AG04449 (cell line): Measurements from ENCODE around the gene PLA2G4B.

Experiments
- CTCF ChIA-PET: fragments of 350-600 bp; formaldehyde crosslinking; extraction: SDS; loops from one replicate; lab custom pipeline; 2021; ENCODE audit warnings: antibody characterized with exemption; lab: Yijun Ruan, JAX
- POLR2A ChIA-PET: fragments of 400-600, 350-600 bp; formaldehyde crosslinking; extraction: SDS; loops from one replicate; lab custom pipeline; 2020; ENCODE audit warnings: antibody characterized with exemption, inconsistent platforms; lab: Yijun Ruan, JAX
- DNase-seq: peaks from one replicate; pipeline ENCODE4 v3.0.0-alpha.2; 2010; ENCODE audit warnings: low read depth, low spot score
- H3K4me3 ChIP-seq: 2 replicates; pipeline ENCODE4 v1.5.1; 2011; ENCODE audit warnings: low read depth, mild to moderate bottlenecking, control low read depth, low read length
- CTCF ChIP-seq: IDR thresholded peaks from one replicate; pipeline ENCODE4 v1.5.1; 2011; ENCODE audit warnings: mild to moderate bottlenecking, moderate library complexity, low read length, control low read depth, inconsistent platforms; ENCODE audit not compliant: insufficient read depth; ENCODE audit errors: missing control alignments

The PLA2G4B gene

GRCh38 chr15:41857316-41857715 is 18.7 kb downstream of the PLA2G4B start:
- ChIA-PET POLR2A (no interaction called here), CTCF (interaction anchor here (1.6 kb wide), 1 partner anchor 47 kb away, joined by 4 read pairs; no protein-coding TSS in a partner anchor)

GRCh38 chr15:41858756-41859155 is 20.1 kb downstream of the PLA2G4B start:
- POLR2A ChIA-PET, result no interaction called here
- TF ChIP-seq CTCF, result no peak
- CTCF ChIA-PET, result interaction anchor here (0.8 kb wide), 1 partner anchor 36 kb away, joined by 3 read pairs; no protein-coding TSS in a partner anchor

More at GRCh38 chr15:41857316-41857715, 18.7 kb downstream of the PLA2G4B start:
- TF ChIP-seq CTCF, result no peak
- no peak for DNase-seq
- H3K4me3 ChIP-seq, result no peak overlapping the region

GRCh38 chr15:41860049-41860828 is 21.6 kb downstream of the PLA2G4B start:
- no peak for TF ChIP-seq CTCF

More at GRCh38 chr15:41858756-41859155, 20.1 kb downstream of the PLA2G4B start:
- no peak overlapping the region for H3K4me3 ChIP-seq
- DNase-seq, result no peak

GRCh38 chr15:41861736-41862356 is 23.2 kb downstream of the PLA2G4B start:
- ChIA-PET CTCF (interaction anchor here (1.0 to 1.6 kb wide), 2 partner anchors 8 to 40 kb away, joined by 3 to 7 read pairs; no protein-coding TSS in a partner anchor), POLR2A (no interaction called here)
- TF ChIP-seq CTCF, result no peak
- DNase-seq, result no peak
- H3K4me3 ChIP-seq, result no peak overlapping the region

More at GRCh38 chr15:41860049-41860828, 21.6 kb downstream of the PLA2G4B start:
- no peak overlapping the region for H3K4me3 ChIP-seq
- no peak for DNase-seq
- ChIA-PET CTCF (interaction anchor here (0.6 to 1.7 kb wide), 2 partner anchors 9 to 10 kb away, joined by 3 to 4 read pairs; no protein-coding TSS in a partner anchor), POLR2A (no interaction called here)

- H3K4me3 ChIP-seq, result no peak overlapping the region
- ChIA-PET CTCF (interaction anchor here (1.3 to 1.6 kb wide), 2 partner anchors 8 to 90 kb away, joined by 3 to 7 read pairs; no protein-coding TSS in a partner anchor), POLR2A (no interaction called here)
- no peak for TF ChIP-seq CTCF
- DNase-seq, result no peak
Observed at GRCh38 chr15:41862515-41863116, 24.0 kb downstream of the PLA2G4B start.
